Measurements from ENCODE around the gene MED8.
A peak's percentile ranks its signal among the peaks of the same experiment; 100 is the strongest.

MED8 gene

DNA sequence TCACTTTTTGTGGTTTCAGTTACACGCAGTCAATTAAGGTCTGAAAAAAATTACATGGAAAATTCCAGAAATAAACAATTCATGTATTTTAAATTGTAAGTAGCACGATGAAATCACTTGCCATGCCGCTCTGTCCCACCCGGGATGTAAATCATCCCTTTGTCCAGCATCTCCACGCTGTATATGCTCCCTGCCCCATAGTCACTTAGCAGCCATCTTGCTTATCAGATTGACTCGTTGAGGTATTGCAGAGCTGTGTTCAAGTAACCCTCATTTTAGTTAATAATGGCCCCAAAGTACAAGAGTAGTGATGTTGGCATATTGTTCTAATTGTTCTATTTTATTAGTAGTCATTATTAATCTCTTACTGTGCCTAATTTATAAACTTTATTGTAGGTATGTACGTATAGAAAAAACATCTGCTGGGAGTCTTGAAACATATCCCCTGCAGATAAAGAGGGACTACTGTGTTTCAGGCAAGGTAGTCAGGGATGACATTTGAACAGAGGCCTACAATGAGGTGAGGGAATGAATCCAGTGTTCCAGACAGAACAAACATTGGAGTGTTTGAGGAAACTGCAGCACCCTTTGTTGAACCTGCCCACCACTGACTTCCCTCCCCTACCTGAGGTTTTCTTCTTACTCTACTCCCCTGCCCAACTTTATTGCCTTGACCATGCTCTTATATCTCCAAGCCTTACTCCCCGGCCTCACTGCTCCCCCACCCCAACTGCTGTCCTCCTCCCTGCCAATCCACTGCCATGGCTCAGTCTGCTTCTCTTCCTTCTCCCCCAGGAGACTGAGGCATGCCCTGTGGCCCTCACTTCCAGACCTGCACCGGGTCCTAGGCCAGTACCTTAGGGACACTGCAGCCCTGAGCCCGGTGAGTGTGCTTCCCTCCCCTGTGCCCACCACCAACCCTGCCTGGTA lies 37.9 kb downstream of the MED8 start:
- Mint-ChIP-seq H3K4me1 (ENCODE audit: low read depth) (peaks cover 10% of the 10 kb centered on the region), H3K36me3 (ENCODE audit: low read depth) (no peaks in the 10 kb centered on the region), H3K27ac (no peak overlapping the region), H3K9me3 (no peaks in the 10 kb centered on the region), H3K27me3 (no peaks in the 10 kb centered on the region), H3K4me3 (no peak overlapping the region)
- no peak for DNase-seq

DNA sequence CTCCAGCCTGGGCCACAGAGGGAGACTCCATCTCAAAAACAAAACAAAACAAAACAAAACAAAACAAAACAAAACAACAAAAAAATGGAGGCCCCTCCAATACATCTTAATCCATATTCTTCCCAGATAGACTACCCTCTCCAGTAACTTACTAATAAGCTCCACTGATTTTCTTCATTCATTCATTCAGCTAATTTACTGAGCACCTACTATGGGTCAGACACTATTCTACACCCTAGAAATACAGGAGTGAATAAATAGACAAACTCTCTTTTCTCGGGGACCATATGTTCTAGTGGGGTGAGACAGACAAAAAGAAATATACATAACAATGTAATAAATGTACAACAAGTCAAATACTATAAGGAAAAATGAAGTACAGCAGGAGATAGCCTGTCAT lies 38.6 kb downstream of the MED8 start:
- Mint-ChIP-seq H3K27ac (no peak overlapping the region), H3K4me1 (ENCODE audit: low read depth) (peaks cover 10% of the 10 kb centered on the region), H3K27me3 (no peaks in the 10 kb centered on the region), H3K9me3 (no peaks in the 10 kb centered on the region), H3K36me3 (ENCODE audit: low read depth) (no peaks in the 10 kb centered on the region), H3K4me3 (no peak overlapping the region)
- DNase-seq: no peak

DNA sequence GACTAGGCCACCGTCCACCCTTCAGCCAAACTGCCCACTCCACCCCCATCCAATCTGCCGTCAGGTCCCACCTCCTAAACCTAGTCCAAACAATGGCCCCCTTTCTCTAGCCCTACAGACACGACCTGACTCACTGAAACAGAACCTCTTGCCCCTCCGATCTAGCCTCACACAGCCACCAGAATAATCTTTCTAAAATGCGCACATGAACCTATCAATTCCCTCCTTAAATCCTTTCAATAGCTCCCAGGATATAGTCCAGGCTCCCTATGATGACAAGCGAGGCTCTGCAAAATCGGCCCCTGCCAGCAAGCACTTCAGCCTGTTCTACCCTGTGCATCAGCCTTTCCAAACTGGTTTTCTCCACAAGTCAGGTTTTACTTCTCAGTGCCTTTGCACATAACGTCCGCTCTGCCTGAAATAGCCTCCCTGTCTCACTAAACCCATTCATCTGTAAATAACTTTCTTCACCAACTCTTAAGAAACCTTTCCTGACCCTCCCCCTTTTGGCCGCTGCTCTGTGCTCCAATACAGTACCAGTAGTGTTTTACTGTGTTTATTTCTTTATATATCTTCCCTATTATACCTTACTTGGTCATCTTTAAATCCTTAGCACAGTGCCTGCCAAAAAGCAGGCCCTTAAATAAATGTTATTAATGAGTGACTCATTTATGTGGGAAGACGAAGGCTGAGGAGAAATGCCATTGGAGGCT lies 39.9 kb downstream of the MED8 start:
- peak overlapping the region; percentile 87 for H3K27ac Mint-ChIP-seq
- H3K9me3 Mint-ChIP-seq: no peaks in the 10 kb centered on the region
- no peak for DNase-seq
- no peaks in the 10 kb centered on the region for H3K36me3 Mint-ChIP-seq (ENCODE audit: low read depth)
- peak overlapping the region; percentile 71 for H3K4me3 Mint-ChIP-seq
- no peaks in the 10 kb centered on the region for H3K27me3 Mint-ChIP-seq
- peaks cover 11% of the 10 kb centered on the region for H3K4me1 Mint-ChIP-seq (ENCODE audit: low read depth)

DNA sequence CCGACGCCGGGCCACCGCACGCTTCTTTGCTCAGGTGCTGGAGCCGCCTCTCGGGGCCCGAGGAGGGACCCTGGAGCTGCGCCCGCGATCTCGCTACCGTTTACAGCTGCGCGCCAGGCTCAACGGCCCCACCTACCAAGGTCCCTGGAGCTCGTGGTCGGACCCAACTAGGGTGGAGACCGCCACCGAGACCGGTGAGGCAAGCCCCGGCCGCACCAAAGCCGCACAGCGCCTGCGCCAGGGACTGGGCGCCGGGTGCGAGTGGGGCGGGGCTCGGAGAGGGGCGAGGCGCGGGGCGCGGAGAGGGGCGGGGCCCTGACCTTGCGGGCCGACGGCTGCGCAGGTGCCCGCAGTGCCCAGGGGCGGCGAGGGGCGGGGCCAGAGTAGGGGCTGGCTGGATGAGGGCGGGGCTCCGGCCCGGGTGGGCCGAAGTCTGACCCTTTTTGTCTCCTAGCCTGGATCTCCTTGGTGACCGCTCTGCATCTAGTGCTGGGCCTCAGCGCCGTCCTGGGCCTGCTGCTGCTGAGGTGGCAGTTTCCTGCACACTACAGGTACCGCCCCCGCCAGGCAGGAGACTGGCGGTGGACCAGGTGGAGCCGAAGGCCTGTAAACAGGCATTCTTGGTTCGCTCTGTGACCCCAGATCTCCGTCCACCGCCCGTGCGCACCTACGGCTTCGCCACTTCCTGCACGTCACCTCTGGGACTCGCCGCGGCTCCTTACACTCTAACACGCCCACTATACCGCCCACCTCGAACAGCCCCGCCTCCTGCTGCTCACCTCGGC lies 40.6 kb downstream of the MED8 start:
- Mint-ChIP-seq H3K27ac (peak overlapping the region; percentile 87), H3K27me3 (no peaks in the 10 kb centered on the region), H3K9me3 (no peaks in the 10 kb centered on the region), H3K36me3 (ENCODE audit: low read depth) (no peaks in the 10 kb centered on the region), H3K4me3 (peak overlapping the region; percentile 71), H3K4me1 (ENCODE audit: low read depth) (peaks cover 11% of the 10 kb centered on the region)
- peak; percentile 79 for DNase-seq

DNA sequence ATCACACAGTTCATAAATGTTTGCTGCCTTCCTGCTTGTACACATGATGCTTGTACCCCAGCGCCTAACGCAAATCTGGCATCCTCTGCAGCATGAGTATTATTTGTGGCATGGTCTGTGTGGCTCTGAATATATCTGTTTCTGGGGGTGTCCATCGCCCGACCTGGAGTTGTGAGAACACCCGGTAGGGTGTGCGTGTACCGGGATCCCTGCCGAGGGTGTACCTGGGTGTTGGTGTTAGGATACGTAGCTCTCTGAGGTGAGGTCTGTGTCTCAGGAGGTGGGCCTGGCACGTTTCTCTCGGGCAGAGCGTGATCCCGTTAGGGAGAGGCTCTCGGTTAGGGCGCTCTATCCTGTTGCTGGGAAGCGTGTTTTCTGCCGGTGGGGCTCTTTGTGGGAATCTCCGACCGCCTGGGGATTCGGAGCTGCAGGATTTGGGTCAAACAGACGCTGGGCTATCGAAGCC lies 41.2 kb downstream of the MED8 start:
- Mint-ChIP-seq H3K36me3 (ENCODE audit: low read depth) (no peaks in the 10 kb centered on the region), H3K27me3 (no peaks in the 10 kb centered on the region), H3K4me1 (ENCODE audit: low read depth) (peaks cover 11% of the 10 kb centered on the region), H3K4me3 (peak overlapping the region; percentile 30), H3K9me3 (no peaks in the 10 kb centered on the region), H3K27ac (no peak overlapping the region)
- no peak for DNase-seq

DNA sequence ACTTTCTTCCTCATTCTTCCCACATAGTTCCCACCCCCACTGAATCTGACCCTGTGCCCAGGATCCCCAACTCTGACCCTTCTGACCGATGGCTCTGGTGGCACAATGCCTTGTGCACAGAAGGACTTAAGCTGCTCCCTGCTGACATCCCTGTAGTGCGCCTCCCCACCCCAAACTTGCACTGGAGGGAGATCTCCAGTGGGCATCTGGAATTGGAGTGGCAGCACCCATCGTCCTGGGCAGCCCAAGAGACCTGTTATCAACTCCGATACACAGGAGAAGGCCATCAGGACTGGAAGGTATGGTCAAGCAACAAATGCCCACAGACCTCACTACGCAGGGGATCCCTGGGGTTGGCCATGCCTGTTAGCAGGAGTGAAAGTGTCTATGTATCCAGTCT lies 43.0 kb downstream of the MED8 start:
- no peak for DNase-seq
- Mint-ChIP-seq H3K36me3 (ENCODE audit: low read depth) (no peaks in the 10 kb centered on the region), H3K9me3 (no peaks in the 10 kb centered on the region), H3K27me3 (no peaks in the 10 kb centered on the region), H3K4me1 (ENCODE audit: low read depth) (peaks cover 11% of the 10 kb centered on the region), H3K4me3 (no peak overlapping the region), H3K27ac (no peak overlapping the region)

DNA sequence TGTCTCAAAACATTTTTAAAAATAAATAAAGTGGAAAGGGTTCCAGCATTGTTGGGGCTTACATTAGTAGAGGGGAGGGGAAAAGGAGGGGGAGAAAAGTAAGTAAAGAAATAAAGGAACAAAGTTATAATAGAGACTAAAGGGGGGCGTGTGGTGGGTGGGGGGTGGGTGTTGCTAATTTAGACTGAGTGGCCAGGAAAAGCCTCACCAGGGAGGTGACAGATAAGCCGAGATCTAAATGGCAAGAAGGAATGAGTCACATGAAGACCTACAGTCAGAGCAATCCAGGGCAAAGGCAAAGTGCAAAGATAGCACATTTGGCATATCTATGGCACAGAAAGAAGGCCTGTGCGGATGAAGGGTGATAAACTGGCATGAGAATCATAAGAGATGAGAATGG lies 44.5 kb downstream of the MED8 start:
- H3K9me3 Mint-ChIP-seq: no peaks in the 10 kb centered on the region
- no peaks in the 10 kb centered on the region for H3K36me3 Mint-ChIP-seq (ENCODE audit: low read depth)
- H3K4me1 Mint-ChIP-seq (ENCODE audit: low read depth): peaks cover 11% of the 10 kb centered on the region
- no peak overlapping the region for H3K4me3 Mint-ChIP-seq
- no peak for DNase-seq
- no peaks in the 10 kb centered on the region for H3K27me3 Mint-ChIP-seq
- H3K27ac Mint-ChIP-seq: no peak overlapping the region

DNA sequence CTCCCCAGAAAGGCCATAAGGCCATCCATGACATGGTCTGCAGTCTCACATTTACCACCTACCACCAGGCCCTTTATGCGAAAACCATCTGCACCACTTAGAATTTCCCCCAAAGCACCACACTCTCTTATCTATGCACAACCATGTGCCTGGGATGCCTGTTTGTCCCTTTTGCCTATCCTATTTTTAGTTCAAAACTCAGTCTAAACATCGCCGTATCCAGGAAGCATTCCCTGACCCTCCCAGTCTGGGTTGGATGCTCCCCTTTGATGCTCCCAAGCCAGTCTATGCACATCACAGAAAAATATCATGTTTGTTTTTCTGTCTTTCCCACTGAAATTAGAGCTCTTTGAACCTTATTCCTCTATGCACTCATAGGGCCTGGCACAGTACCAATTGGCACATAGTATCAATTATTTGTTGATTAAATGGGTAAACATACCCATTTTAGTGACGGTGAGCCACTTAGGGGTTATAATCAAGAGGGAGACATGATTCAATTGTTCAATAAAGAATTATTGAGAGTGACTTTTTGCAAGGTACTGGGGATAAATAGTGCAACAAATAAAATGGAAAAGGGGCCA lies 45.2 kb downstream of the MED8 start:
- no peaks in the 10 kb centered on the region for H3K36me3 Mint-ChIP-seq (ENCODE audit: low read depth)
- no peak overlapping the region for H3K4me3 Mint-ChIP-seq
- no peak overlapping the region for H3K27ac Mint-ChIP-seq
- H3K27me3 Mint-ChIP-seq: no peaks in the 10 kb centered on the region
- no peaks in the 10 kb centered on the region for H3K9me3 Mint-ChIP-seq
- H3K4me1 Mint-ChIP-seq (ENCODE audit: low read depth): peaks cover 5% of the 10 kb centered on the region
- no peak for DNase-seq

DNA sequence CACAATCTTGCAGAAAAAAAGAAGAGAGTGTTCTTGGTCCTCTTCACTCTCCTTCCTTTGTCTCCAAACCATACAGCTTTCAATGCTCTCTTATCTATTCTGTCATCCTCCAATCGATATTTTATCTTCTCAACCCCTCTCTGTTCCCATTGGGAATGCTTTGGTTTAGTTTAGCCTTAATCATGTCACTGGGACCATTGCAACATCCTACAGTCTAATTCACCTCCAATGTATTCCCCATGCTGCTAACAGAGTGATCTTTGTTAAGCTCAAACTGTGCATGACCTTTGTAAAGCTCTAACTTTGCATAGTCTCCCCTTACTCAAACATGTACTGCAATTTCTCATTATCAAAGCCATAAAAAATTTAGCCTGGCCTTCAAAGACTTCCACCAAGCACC lies 49.0 kb downstream of the MED8 start:
- H3K27ac Mint-ChIP-seq: no peak overlapping the region
- no peak for DNase-seq
- H3K36me3 Mint-ChIP-seq (ENCODE audit: low read depth): no peaks in the 10 kb centered on the region
- peaks cover 2% of the 10 kb centered on the region for H3K4me1 Mint-ChIP-seq (ENCODE audit: low read depth)
- H3K4me3 Mint-ChIP-seq: no peak overlapping the region
- H3K27me3 Mint-ChIP-seq: no peaks in the 10 kb centered on the region
- no peaks in the 10 kb centered on the region for H3K9me3 Mint-ChIP-seq

DNA sequence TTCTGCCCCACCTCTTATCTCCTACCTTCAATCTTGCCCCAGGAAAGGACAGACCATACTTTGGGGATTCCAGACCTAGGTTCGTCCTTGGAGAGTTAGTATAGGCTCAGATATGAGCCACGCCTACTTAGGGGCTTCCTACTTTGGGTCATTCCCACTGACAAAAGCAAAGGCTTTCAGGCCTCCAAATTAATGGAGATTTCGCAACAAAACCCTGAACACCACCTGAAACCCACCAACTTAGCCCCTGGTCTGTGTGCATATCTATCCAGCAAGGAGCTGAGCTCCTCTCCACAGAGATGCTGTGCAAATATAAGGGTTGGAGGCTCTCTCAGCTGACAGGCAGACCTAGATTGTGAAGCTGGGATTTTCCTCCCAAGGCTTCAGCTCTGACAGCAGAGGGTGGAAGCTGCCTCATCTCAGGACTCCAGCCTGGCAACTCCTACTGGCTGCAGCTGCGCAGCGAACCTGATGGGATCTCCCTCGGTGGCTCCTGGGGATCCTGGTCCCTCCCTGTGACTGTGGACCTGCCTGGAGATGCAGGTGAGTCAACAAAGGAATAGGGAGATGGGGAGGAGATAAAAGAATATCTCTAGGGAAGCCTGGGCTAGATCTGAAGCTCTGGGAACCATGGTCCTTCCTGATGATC lies 49.9 kb downstream of the MED8 start:
- no peak for DNase-seq
- Mint-ChIP-seq H3K9me3 (no peaks in the 10 kb centered on the region), H3K27ac (no peak overlapping the region), H3K27me3 (no peaks in the 10 kb centered on the region), H3K4me3 (no peak overlapping the region), H3K4me1 (ENCODE audit: low read depth) (no peaks in the 10 kb centered on the region), H3K36me3 (ENCODE audit: low read depth) (no peaks in the 10 kb centered on the region)

DNA sequence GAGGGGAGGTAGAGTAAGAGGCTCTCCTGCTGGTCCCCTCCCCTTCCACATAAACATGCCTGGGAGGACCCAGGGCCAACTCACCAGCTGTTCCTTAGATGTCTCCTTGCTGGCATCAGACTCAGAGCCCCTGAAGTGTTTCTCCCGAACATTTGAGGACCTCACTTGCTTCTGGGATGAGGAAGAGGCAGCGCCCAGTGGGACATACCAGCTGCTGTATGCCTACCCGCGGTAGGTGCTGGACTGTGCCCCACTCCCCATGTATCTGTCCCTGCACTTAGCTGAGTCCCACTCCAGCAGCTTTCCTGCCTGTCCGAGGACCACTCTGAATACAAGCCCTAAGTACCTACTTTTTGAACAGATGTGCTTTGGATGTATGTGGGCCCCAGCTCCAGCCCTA lies 51.6 kb downstream of the MED8 start:
- Mint-ChIP-seq H3K36me3 (ENCODE audit: low read depth) (no peaks in the 10 kb centered on the region), H3K4me3 (no peak overlapping the region), H3K27me3 (no peaks in the 10 kb centered on the region), H3K27ac (no peak overlapping the region), H3K9me3 (no peaks in the 10 kb centered on the region), H3K4me1 (ENCODE audit: low read depth) (no peaks in the 10 kb centered on the region)
- DNase-seq: no peak

DNA sequence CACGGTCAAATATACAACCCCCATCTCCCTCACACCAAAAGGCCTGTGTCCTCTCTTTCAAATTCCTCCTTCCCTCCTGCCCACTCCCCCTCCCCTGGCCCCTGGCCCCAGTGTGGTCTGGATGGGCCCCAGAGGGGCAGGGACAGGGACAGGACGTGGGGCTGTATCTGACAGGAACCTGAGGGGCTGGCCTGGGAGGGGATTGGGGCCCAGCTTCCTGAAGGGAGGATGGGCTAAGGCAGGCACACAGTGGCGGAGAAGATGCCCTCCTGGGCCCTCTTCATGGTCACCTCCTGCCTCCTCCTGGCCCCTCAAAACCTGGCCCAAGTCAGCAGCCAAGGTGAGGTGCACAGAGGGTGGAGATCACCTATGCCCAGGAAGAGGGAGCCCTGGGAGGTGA lies 52.0 kb downstream of the MED8 start, which contains the start of gene MPL:
Gene MPL (plus strand): TSS at position 231 of the 400 bp plus-strand sequence. CDS start 31 bp downstream, at position 262.
- H3K4me1 Mint-ChIP-seq (ENCODE audit: low read depth): no peaks in the 10 kb centered on the region
- no peak within 1 kb of the TSS for H3K27ac Mint-ChIP-seq
- no peak for DNase-seq
- no peaks in the 10 kb centered on the region for H3K9me3 Mint-ChIP-seq
- H3K36me3 Mint-ChIP-seq (ENCODE audit: low read depth): no peaks in the 10 kb centered on the region
- no peak within 1 kb of the TSS for H3K4me3 Mint-ChIP-seq
- no peaks in the 10 kb centered on the region for H3K27me3 Mint-ChIP-seq

DNA sequence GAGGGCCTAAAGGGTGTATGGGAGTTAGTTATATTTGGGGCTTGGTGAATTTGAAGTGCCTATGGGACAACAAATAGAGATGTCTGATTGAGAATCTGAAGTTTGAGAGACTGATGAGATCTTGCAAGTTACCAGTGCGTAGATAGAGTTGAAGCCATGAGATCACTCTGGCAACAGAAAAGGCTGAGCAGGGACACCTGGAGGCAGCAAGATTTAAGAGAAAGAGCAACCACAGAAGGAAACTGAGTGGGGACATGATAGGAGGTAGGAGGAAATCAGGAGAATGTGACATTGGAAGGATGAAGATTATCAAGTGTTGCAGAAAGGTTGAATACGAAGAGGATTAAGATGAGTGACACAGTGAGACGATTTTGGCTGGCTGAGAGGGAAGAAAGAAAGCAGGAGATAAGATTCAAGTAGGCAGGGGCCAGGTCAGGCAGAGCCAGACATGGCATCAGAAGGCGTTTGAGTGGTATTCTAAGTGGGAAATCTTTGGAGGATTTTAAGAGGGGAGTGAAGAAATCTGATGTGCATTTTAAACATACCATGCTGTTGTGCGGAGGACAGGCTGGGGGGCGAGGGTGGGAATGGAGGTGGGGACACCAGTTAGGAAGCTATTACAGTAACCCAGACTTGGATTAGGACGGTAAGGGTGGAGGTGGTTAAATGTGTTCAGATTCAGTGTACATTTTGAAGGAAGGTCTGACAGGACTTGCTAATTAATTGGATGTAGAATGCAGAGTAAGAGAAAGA lies 55.0 kb downstream of the MED8 start:
- Mint-ChIP-seq H3K27ac (no peak overlapping the region), H3K4me3 (no peak overlapping the region), H3K36me3 (ENCODE audit: low read depth) (no peaks in the 10 kb centered on the region), H3K4me1 (ENCODE audit: low read depth) (peaks cover 12% of the 10 kb centered on the region), H3K9me3 (no peaks in the 10 kb centered on the region), H3K27me3 (no peaks in the 10 kb centered on the region)
- DNase-seq: no peak
